DOHH2 (cell line): ENCODE results near the gene ST3GAL2.

ENCODE experiments used
- H3F3A ChIP-seq: fragments of 200-600 bp; sonication (generic), shearing (Covaris generic); 2 replicates; pipeline ENCODE4 v1.6.0; 2016; ENCODE audit warnings: antibody characterized with exemption, mild to moderate bottlenecking; ENCODE audit not compliant: control insufficient read depth, insufficient read depth
- H3K27ac ChIP-seq: fragments of 200-600 bp; sonication (generic); 2 replicates; pipeline ENCODE4 v1.5.1; 2014; ENCODE audit warnings: low read depth, mild to moderate bottlenecking, low read length, moderate library complexity
- H3K27me3 ChIP-seq: fragments of 200-600 bp; sonication (generic); 2 replicates; pipeline ENCODE4 v1.6.1; 2014; ENCODE audit warnings: mild to moderate bottlenecking, low read length, mixed read lengths; ENCODE audit not compliant: control insufficient read depth
- H3K36me3 ChIP-seq: fragments of 200-600 bp; sonication (generic); 2 replicates; pipeline ENCODE4 v1.6.1; 2014; ENCODE audit warnings: mild to moderate bottlenecking, low read length, moderate library complexity, mixed read lengths; ENCODE audit not compliant: control insufficient read depth
- H3K4me1 ChIP-seq: fragments of 200-600 bp; sonication (generic); 2 replicates; pipeline ENCODE4 v1.6.1; 2014; ENCODE audit warnings: mild to moderate bottlenecking, low read length, mixed read lengths; ENCODE audit not compliant: control insufficient read depth
- H3K4me2 ChIP-seq: fragments of 200-600 bp; sonication (generic); 2 replicates; pipeline ENCODE4 v1.6.0; 2014; ENCODE audit warnings: mild to moderate bottlenecking, low read length, moderate library complexity
- H3K4me3 ChIP-seq: fragments of 200-600 bp; sonication (generic); 2 replicates; pipeline ENCODE4 v1.5.1; 2014; ENCODE audit warnings: mild to moderate bottlenecking, low read length, mixed read lengths
- H3K79me2 ChIP-seq: fragments of 200-600 bp; sonication (generic); 2 replicates; pipeline ENCODE4 v1.6.1; 2014; ENCODE audit warnings: mild to moderate bottlenecking, low read length, mixed read lengths; ENCODE audit not compliant: control insufficient read depth
- H3K9me2 ChIP-seq: fragments of 200-600 bp; sonication (generic); replicated peaks from 2 replicates; pipeline ENCODE4 v1.6.1; 2014; ENCODE audit warnings: mild to moderate bottlenecking, low read length, mixed read lengths; ENCODE audit not compliant: control insufficient read depth
- H3K9me3 ChIP-seq: fragments of 200-600 bp; sonication (generic); 2 replicates; pipeline ENCODE4 v1.6.1; 2014; ENCODE audit warnings: antibody characterized with exemption, low read length, mixed read lengths; ENCODE audit not compliant: control insufficient read depth, insufficient read depth
- H4K20me1 ChIP-seq: fragments of 200-600 bp; sonication (generic); 2 replicates; pipeline ENCODE4 v1.6.0; 2014; ENCODE audit warnings: low read depth, mild to moderate bottlenecking, antibody characterized with exemption, low read length, moderate library complexity; ENCODE audit not compliant: control insufficient read depth, insufficient read depth
- EZH2phosphoT487 ChIP-seq: fragments of 200-600 bp; sonication (generic); IDR thresholded peaks from 2 replicates; pipeline ENCODE4 v1.6.1; 2017; ENCODE audit warnings: borderline replicate concordance, mild to moderate bottlenecking, antibody characterized with exemption, low read length, moderate library complexity, mixed read lengths
- TF ChIP-seq, protein P1 (sequence below): fragments of 200-600 bp; sonication (generic); IDR thresholded peaks from one replicate; pipeline ENCODE4 v1.5.1; 2014; ENCODE audit warnings: antibody characterized with exemption, mild to moderate bottlenecking, low read depth, low read length; ENCODE audit not compliant: poor library complexity, severe bottlenecking

Gene ST3GAL2

DNA sequence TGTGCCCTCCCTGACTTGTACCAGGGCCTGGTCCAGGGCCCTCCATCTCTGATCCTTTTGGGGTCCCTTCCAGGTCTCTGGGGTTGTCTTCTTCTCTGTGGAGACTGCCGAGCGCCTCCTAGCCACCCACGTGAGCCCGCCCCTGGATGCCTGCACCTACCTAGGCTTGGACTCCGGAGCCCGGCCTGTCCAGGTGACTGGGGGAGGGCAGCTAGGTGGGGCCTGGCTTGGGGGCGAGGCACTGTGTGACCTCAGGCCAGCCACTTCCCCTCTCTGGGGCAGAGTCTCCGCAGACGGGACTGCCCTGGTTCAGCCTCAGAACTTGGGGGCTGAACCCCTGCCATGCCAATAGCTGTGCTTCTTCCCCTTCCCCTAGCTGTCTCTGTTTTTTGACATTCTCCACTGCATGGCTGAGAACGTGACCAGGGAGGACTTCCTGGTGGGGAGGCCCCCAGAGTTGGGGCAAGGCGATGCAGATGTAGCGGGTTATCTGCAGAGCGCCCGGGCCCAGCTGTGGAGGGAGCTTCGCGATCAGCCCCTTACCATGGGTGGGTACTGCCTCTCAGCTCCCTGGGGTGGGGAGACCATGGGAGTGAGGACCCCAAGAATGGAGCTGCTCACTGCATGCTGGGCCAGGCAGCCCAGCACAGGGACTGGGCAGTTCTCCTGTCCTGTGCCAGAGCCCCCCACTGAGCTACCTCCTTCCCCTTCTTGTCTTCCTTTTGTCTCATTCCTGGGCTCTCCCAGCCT lies 30.1 kb upstream of the ST3GAL2 start:
- no peaks in the 10 kb centered on the region for H3K9me2 ChIP-seq
- no peaks in the 10 kb centered on the region for H3K27me3 ChIP-seq
- no peaks in the 10 kb centered on the region for H3K79me2 ChIP-seq
- H3K27ac ChIP-seq: no peak overlapping the region
- TF ChIP-seq EZH2phosphoT487: no peak
- TF ChIP-seq, protein P1, sequence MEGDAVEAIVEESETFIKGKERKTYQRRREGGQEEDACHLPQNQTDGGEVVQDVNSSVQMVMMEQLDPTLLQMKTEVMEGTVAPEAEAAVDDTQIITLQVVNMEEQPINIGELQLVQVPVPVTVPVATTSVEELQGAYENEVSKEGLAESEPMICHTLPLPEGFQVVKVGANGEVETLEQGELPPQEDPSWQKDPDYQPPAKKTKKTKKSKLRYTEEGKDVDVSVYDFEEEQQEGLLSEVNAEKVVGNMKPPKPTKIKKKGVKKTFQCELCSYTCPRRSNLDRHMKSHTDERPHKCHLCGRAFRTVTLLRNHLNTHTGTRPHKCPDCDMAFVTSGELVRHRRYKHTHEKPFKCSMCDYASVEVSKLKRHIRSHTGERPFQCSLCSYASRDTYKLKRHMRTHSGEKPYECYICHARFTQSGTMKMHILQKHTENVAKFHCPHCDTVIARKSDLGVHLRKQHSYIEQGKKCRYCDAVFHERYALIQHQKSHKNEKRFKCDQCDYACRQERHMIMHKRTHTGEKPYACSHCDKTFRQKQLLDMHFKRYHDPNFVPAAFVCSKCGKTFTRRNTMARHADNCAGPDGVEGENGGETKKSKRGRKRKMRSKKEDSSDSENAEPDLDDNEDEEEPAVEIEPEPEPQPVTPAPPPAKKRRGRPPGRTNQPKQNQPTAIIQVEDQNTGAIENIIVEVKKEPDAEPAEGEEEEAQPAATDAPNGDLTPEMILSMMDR: no peak
- H3K4me1 ChIP-seq: peaks cover 18% of the 10 kb centered on the region
- no peaks in the 10 kb centered on the region for H3K9me3 ChIP-seq
- no peak overlapping the region for H3K4me2 ChIP-seq
- no peak overlapping the region for H3K4me3 ChIP-seq
- no peaks in the 10 kb centered on the region for H4K20me1 ChIP-seq
- H3K36me3 ChIP-seq: no peaks in the 10 kb centered on the region
- H3F3A ChIP-seq: no peaks in the 10 kb centered on the region

- H3K79me2 ChIP-seq: no peaks in the 10 kb centered on the region
- no peaks in the 10 kb centered on the region for H3K27me3 ChIP-seq
- H3K4me1 ChIP-seq: peaks cover 15% of the 10 kb centered on the region
- no peaks in the 10 kb centered on the region for H3F3A ChIP-seq
- TF ChIP-seq, protein P1: no peak
- TF ChIP-seq EZH2phosphoT487: no peak
- H3K27ac ChIP-seq: no peak overlapping the region
- H3K9me3 ChIP-seq: no peaks in the 10 kb centered on the region
- H3K36me3 ChIP-seq: no peaks in the 10 kb centered on the region
- no peaks in the 10 kb centered on the region for H3K9me2 ChIP-seq
- no peak overlapping the region for H3K4me3 ChIP-seq
- no peak overlapping the region for H3K4me2 ChIP-seq
- no peaks in the 10 kb centered on the region for H4K20me1 ChIP-seq
These were observed 28.7 kb upstream of the ST3GAL2 start for GRCh38 chr16:70467608-70468007.

- Histone ChIP-seq H4K20me1 (no peaks in the 10 kb centered on the region), H3K27ac (no peak overlapping the region)
- TF ChIP-seq EZH2phosphoT487: no peak
These were observed 28.2 kb upstream of the ST3GAL2 start for GRCh38 chr16:70467113-70467512.

DNA sequence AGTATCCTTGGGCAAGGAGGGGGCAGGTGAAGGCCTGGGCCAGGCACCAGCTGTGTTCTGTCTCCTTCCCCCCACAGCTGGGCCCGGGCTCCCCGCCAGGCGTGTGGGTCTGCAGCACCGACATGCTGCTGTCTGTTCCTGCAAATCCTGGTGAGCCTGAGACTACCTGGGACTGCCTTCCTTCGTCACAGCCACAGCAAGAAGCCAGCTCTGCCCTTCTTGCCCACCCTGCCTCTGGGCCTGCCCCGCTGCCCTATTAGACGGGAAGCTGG lies 27.8 kb upstream of the ST3GAL2 start:
- Histone ChIP-seq H3K4me2 (no peak overlapping the region), H3K4me1 (peaks cover 15% of the 10 kb centered on the region), H3F3A (no peaks in the 10 kb centered on the region), H4K20me1 (no peaks in the 10 kb centered on the region), H3K4me3 (no peak overlapping the region), H3K27me3 (no peaks in the 10 kb centered on the region), H3K79me2 (no peaks in the 10 kb centered on the region), H3K9me2 (no peaks in the 10 kb centered on the region), H3K36me3 (no peaks in the 10 kb centered on the region), H3K9me3 (no peaks in the 10 kb centered on the region), H3K27ac (no peak overlapping the region)
- no peak for TF ChIP-seq EZH2phosphoT487
- TF ChIP-seq, protein P1: no peak

More at GRCh38 chr16:70467113-70467512, 28.2 kb upstream of the ST3GAL2 start:
- Histone ChIP-seq H3K79me2 (no peaks in the 10 kb centered on the region), H3F3A (no peaks in the 10 kb centered on the region), H3K9me3 (no peaks in the 10 kb centered on the region), H3K4me3 (no peak overlapping the region), H3K36me3 (no peaks in the 10 kb centered on the region), H3K4me2 (no peak overlapping the region), H3K9me2 (no peaks in the 10 kb centered on the region), H3K27me3 (no peaks in the 10 kb centered on the region), H3K4me1 (peaks cover 15% of the 10 kb centered on the region)
